GM20000 (cell line): ENCODE data around the gene IFT172.

Source experiments
- DNase-seq: peaks from one replicate; pipeline ENCODE4 v3.0.0; 2012; ENCODE audit warnings: low spot score
- CTCF ChIP-seq: IDR thresholded peaks from 2 replicates; pipeline ENCODE4 v1.5.1; 2012; ENCODE audit warnings: mild to moderate bottlenecking, control low read depth; ENCODE audit errors: extremely low read depth, missing control alignments

Gene IFT172

GRCh38 chr2:27422958-27423357 is 66.6 kb downstream of the IFT172 start:
- TF ChIP-seq CTCF: no peak

GRCh38 chr2:27421660-27422250 is 67.8 kb downstream of the IFT172 start:
- TF ChIP-seq CTCF: no peak
- no peak for DNase-seq

More at GRCh38 chr2:27422958-27423357, 66.6 kb downstream of the IFT172 start:
- DNase-seq: no peak

- no peak for DNase-seq
- TF ChIP-seq CTCF: no peak
Observed at GRCh38 chr2:27420996-27421395, 68.5 kb downstream of the IFT172 start.

- no peak for TF ChIP-seq CTCF
- no peak for DNase-seq
Observed at GRCh38 chr2:27416151-27416550, 73.4 kb downstream of the IFT172 start.

GRCh38 chr2:27412419-27413152 is 77.0 kb downstream of the IFT172 start:
- no peak for TF ChIP-seq CTCF
- DNase-seq: no peak

- no peak for TF ChIP-seq CTCF
- DNase-seq: peak; percentile 98
Observed at GRCh38 chr2:27409321-27410073, 80.0 kb downstream of the IFT172 start, which contains the start of gene PPM1G. TSS of gene PPM1G (minus strand) at chr2:27409591. CDS start at chr2:27409422, 169 bp downstream.

- DNase-seq: peak; percentile 59
- no peak for TF ChIP-seq CTCF
Observed at GRCh38 chr2:27408601-27409320, 80.8 kb downstream of the IFT172 start.
